GM12878 (cell line): Measurements from ENCODE around the gene MYL6B. TPM values are rescaled to one million over a fixed set of nuclear protein-coding genes. Genes with fewer than 3 reads are reported as not detected.

Experiments
- BHLHE40 ChIP-seq, 2 experiments: fragments of 450-650 bp in 1 of 2; IDR thresholded peaks; 2 replicates each; pipeline ENCODE4 v1.6.1; 2011 to 2017; ENCODE audit warnings: low read depth in 2 of 2, borderline replicate concordance in 1 of 2, improper control_type of control experiment in 1 of 2, low read length in 1 of 2, mild to moderate bottlenecking in 1 of 2
- CEBPB ChIP-seq, 2 experiments: fragments of 150-350 bp in 1 of 2; IDR thresholded peaks; 2 replicates each; pipeline ENCODE4 v1.6.1; 2012 to 2014; ENCODE audit warnings: low read depth in 2 of 2, low read length in 2 of 2, borderline replicate concordance in 1 of 2, inconsistent platforms in 1 of 2
- CHD2 ChIP-seq: IDR thresholded peaks from 2 replicates; pipeline ENCODE4 v1.6.1; 2011; ENCODE audit warnings: low read depth, low read length, improper control_type of control experiment, borderline replicate concordance
- EED ChIP-seq: sonication (generic); IDR thresholded peaks from 2 replicates; pipeline ENCODE4 v1.6.1; 2016; ENCODE audit warnings: antibody characterized with exemption, low read depth
- GATAD2B ChIP-seq: fragments of 450-650 bp; conservative IDR thresholded peaks from 2 replicates; pipeline ENCODE4 v1.6.1; 2017; ENCODE audit warnings: low read depth, mild to moderate bottlenecking, moderate library complexity
- LARP7 ChIP-seq: fragments of 450-650 bp; IDR thresholded peaks from 2 replicates; pipeline ENCODE4 v1.6.1; 2017; ENCODE audit warnings: mild to moderate bottlenecking
- MXI1 ChIP-seq: fragments of 150-350 bp; IDR thresholded peaks from 2 replicates; pipeline ENCODE4 v1.6.1; 2011; ENCODE audit warnings: low read depth, mild to moderate bottlenecking, inconsistent platforms, low read length, improper control_type of control experiment
- NFYB ChIP-seq: IDR thresholded peaks from 2 replicates; pipeline ENCODE4 v1.6.1; 2011; ENCODE audit warnings: low read depth, mild to moderate bottlenecking, low read length, improper control_type of control experiment, moderate library complexity; ENCODE audit not compliant: insufficient read depth
- NRF1 ChIP-seq: conservative IDR thresholded peaks from 2 replicates; pipeline ENCODE4 v1.6.1; 2011; ENCODE audit warnings: mild to moderate bottlenecking, low read depth, low read length, improper control_type of control experiment
- POLR2AphosphoS2 ChIP-seq: IDR thresholded peaks from 2 replicates; pipeline ENCODE4 v1.6.1; 2011; ENCODE audit warnings: low read depth, mild to moderate bottlenecking, low read length, improper control_type of control experiment, moderate library complexity
- POLR2AphosphoS5 ChIP-seq: IDR thresholded peaks from 2 replicates; pipeline ENCODE4 v1.6.1; 2011; ENCODE audit warnings: mild to moderate bottlenecking, low read length, inconsistent platforms
- POU2F2 ChIP-seq: IDR thresholded peaks from 3 replicates; pipeline ENCODE4 v1.6.1; 2011; ENCODE audit warnings: low read depth, mild to moderate bottlenecking, low read length, borderline replicate concordance
- RB1 ChIP-seq: fragments of 450-650 bp; formaldehyde crosslinking; IDR thresholded peaks from 2 replicates; pipeline ENCODE4 v1.6.1; 2017; ENCODE audit warnings: mild to moderate bottlenecking, borderline replicate concordance
- RFX5 ChIP-seq: IDR thresholded peaks from 2 replicates; pipeline ENCODE4 v1.6.1; 2011; ENCODE audit warnings: low read depth, low read length, improper control_type of control experiment
- SRF ChIP-seq, 2 experiments: IDR thresholded peaks; 2 replicates each; pipeline ENCODE4 v1.6.1; 2011; ENCODE audit warnings: low read depth in 2 of 2, low read length in 2 of 2, mild to moderate bottlenecking in 1 of 2, moderate library complexity in 1 of 2
- STAT3 ChIP-seq: IDR thresholded peaks from 2 replicates; pipeline ENCODE4 v1.6.1; 2011; ENCODE audit warnings: low read depth, low read length, improper control_type of control experiment
- TAF1 ChIP-seq: IDR thresholded peaks from 2 replicates; pipeline ENCODE4 v1.6.1; 2011; ENCODE audit warnings: mild to moderate bottlenecking, low read depth, low read length, borderline replicate concordance
- ZNF207 ChIP-seq: fragments of 450-650 bp; IDR thresholded peaks from 2 replicates; pipeline ENCODE4 v1.6.1; 2014; ENCODE audit warnings: antibody characterized with exemption, mild to moderate bottlenecking, borderline replicate concordance
- polyA plus RNA-seq, 11 experiments: library from polyadenylated mRNA; depleted of rRNA in 4 of 11; unstranded in 6 of 11; stranded (reverse) in 5 of 11; fragments of >200 nt; fragmentation: Nextera tagmentation in 4 of 11; fragmentation: Illumina TruSeq in 1 of 11; extraction: Ambion mirVana in 4 of 11; extraction: Trizol in 1 of 11; gene quantifications; 1 replicate in 1 of 11; 2 replicates in 10 of 11; pipeline versions ENCODE4 v1.2.1 to v1.2.3, GENCODE V29; 2011 to 2016; ENCODE audit warnings: inconsistent platforms in 2 of 11, missing spikeins in 2 of 11, low read depth in 1 of 11
- total RNA-seq, 4 experiments: library from RNA; depleted of rRNA in 3 of 4; stranded (reverse); fragments of >200 nt in 3 of 4; fragmentation: Illumina TruSeq in 1 of 4; extraction: Trizol in 1 of 4; gene quantifications; 2 replicates each; pipeline versions ENCODE4 v1.2.1 to v1.2.3, GENCODE V29; 2013 to 2021
- TF ChIP-seq, protein P1 (sequence below): fragments of 450-650 bp; IDR thresholded peaks from 2 replicates; pipeline ENCODE4 v1.6.1; 2017; ENCODE audit warnings: mild to moderate bottlenecking, moderate library complexity
- TF ChIP-seq, protein P2 (sequence below): fragments of 450-650 bp; formaldehyde crosslinking; IDR thresholded peaks from 2 replicates; pipeline ENCODE4 v1.4.0; 2022; ENCODE audit warnings: mild to moderate bottlenecking, moderate library complexity

Gene MYL6B
- total and polyA plus RNA-seq, 10 of the 15 experiments (the other 5 are each of a cell fraction or from before 2014, with no cell fraction given), result 75.5 to 153 (median 114) TPM

DNA sequence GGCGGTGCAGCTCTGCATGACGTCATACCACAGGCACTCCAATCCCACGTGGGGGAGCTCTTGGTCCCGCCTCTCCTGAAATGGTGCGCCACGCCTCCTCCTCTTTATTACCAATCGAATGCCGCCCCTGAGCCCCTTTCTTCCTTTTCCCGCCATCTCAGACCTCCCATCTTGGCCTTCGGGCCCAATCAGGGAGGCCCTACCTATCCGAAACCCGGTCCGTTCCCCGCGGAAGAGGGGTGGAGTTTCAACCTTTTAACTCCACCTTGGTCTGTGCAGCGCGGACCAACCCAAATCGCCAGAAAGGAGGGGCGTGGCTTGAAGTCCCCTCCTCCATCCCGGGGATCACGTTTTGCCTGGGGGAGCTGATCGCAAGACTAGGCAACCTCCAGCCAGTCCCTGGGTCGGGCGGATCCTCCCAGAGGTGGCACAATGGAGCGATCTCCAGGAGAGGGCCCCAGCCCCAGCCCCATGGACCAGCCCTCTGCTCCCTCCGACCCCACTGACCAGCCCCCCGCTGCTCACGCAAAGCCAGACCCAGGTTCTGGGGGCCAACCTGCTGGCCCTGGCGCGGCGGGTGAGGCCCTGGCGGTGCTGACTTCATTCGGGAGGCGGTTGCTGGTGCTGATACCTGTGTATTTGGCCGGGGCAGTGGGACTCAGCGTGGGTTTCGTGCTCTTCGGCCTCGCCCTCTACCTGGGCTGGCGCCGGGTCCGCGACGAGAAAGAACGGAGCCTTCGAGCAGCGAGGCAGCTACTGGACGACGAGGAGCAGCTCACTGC is 24.3 kb upstream of the MYL6B start, which contains the start of gene ESYT1 (continued):
- no peak for TF ChIP-seq ZNF207
- peak; percentile 88 for TF ChIP-seq NFYB
- TF ChIP-seq, protein P1, sequence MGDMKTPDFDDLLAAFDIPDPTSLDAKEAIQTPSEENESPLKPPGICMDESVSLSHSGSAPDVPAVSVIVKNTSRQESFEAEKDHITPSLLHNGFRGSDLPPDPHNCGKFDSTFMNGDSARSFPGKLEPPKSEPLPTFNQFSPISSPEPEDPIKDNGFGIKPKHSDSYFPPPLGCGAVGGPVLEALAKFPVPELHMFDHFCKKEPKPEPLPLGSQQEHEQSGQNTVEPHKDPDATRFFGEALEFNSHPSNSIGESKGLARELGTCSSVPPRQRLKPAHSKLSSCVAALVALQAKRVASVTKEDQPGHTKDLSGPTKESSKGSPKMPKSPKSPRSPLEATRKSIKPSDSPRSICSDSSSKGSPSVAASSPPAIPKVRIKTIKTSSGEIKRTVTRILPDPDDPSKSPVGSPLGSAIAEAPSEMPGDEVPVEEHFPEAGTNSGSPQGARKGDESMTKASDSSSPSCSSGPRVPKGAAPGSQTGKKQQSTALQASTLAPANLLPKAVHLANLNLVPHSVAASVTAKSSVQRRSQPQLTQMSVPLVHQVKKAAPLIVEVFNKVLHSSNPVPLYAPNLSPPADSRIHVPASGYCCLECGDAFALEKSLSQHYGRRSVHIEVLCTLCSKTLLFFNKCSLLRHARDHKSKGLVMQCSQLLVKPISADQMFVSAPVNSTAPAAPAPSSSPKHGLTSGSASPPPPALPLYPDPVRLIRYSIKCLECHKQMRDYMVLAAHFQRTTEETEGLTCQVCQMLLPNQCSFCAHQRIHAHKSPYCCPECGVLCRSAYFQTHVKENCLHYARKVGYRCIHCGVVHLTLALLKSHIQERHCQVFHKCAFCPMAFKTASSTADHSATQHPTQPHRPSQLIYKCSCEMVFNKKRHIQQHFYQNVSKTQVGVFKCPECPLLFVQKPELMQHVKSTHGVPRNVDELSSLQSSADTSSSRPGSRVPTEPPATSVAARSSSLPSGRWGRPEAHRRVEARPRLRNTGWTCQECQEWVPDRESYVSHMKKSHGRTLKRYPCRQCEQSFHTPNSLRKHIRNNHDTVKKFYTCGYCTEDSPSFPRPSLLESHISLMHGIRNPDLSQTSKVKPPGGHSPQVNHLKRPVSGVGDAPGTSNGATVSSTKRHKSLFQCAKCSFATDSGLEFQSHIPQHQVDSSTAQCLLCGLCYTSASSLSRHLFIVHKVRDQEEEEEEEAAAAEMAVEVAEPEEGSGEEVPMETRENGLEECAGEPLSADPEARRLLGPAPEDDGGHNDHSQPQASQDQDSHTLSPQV, result no peak
- no peak for TF ChIP-seq NRF1
- no peak for TF ChIP-seq STAT3
- TF ChIP-seq POLR2AphosphoS2, result peak; percentile 48; the same call in 1 of the 2 replicates
- TF ChIP-seq CHD2, result peak; percentile 78
- 0 out of 4 replicates have a peak, but pooled peaks of 1 of the 2 experiments have one; percentile 67 for TF ChIP-seq SRF (IDR thresholded peaks at IDR 0.05; ENCODE audit: low read depth in 2 of 2, low read length in 2 of 2)
- TF ChIP-seq LARP7, result peak; percentile 59; the same call in 1 of the 2 replicates
- peak; percentile 97 to 98 for TF ChIP-seq BHLHE40 (IDR thresholded peaks at IDR 0.05; ENCODE audit: borderline replicate concordance in 1 of 2, low read depth in 2 of 2, low read length in 1 of 2)
- TF ChIP-seq MXI1, result peak; percentile 73
- TF ChIP-seq, protein P2, sequence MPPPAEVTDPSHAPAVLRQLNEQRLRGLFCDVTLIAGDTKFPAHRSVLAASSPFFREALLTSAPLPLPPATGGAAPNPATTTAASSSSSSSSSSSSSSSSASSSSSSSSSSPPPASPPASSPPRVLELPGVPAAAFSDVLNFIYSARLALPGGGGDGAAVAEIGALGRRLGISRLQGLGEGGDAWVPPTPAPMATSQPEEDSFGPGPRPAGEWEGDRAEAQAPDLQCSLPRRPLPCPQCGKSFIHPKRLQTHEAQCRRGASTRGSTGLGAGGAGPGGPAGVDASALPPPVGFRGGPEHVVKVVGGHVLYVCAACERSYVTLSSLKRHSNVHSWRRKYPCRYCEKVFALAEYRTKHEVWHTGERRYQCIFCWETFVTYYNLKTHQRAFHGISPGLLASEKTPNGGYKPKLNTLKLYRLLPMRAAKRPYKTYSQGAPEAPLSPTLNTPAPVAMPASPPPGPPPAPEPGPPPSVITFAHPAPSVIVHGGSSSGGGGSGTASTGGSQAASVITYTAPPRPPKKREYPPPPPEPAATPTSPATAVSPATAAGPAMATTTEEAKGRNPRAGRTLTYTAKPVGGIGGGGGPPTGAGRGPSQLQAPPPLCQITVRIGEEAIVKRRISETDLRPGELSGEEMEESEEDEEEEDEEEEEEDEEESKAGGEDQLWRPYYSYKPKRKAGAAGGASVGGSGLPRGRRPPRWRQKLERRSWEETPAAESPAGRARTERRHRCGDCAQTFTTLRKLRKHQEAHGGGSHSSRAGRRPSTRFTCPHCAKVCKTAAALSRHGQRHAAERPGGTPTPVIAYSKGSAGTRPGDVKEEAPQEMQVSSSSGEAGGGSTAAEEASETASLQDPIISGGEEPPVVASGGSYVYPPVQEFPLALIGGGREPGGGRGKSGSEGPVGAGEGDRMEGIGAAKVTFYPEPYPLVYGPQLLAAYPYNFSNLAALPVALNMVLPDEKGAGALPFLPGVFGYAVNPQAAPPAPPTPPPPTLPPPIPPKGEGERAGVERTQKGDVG (CRISPR knock-in tag), result 0 out of 2 replicates have a peak, but pooled peaks have one; percentile 79
- TF ChIP-seq RFX5, result peak; percentile 77
- no peak for TF ChIP-seq POU2F2
- TF ChIP-seq EED, result 0 out of 2 replicates have a peak, but pooled peaks have one; percentile 28
- no peak for TF ChIP-seq CEBPB (IDR thresholded peaks at IDR 0.05; ENCODE audit: borderline replicate concordance in 1 of 2, low read depth in 2 of 2, low read length in 2 of 2)
- TF ChIP-seq RB1, result peak; percentile 55; the same call in 1 of the 2 replicates
- peak; percentile 59; the same call in 1 of the 2 replicates for TF ChIP-seq GATAD2B
- peak; percentile 72 for TF ChIP-seq POLR2AphosphoS5
- 0 out of 2 replicates have a peak, but pooled peaks have one; percentile 31 for TF ChIP-seq TAF1
